K562 (cell line): Measurements from ENCODE around the gene EXOC4. TPM values are rescaled to one million over a fixed set of nuclear protein-coding genes. Genes with fewer than 3 reads are reported as not detected.

ENCODE experiments used
- ELF4 ChIP-seq: fragments of 450-650 bp; formaldehyde crosslinking; IDR thresholded peaks from 2 replicates; pipeline ENCODE4 v1.4.0; 2022; ENCODE audit warnings: missing genetic modification characterization
- FOS ChIP-seq: IDR thresholded peaks from 3 replicates; pipeline ENCODE4 v1.6.1; 2011; ENCODE audit not compliant: insufficient read length; ENCODE audit errors: extremely low read depth
- FOXP1 ChIP-seq: sonication (generic); formaldehyde crosslinking; IDR thresholded peaks from 2 replicates; pipeline ENCODE4 v1.8.0; 2022; ENCODE audit warnings: mild to moderate bottlenecking, missing genetic modification reagents
- GTF2A2 ChIP-seq: IDR thresholded peaks from 2 replicates; pipeline ENCODE4 v1.6.1; 2016; ENCODE audit warnings: mild to moderate bottlenecking, missing genetic modification characterization, missing compliant biosample characterization
- HDAC1 ChIP-seq, 2 experiments: fragments of 450-650 bp; IDR thresholded peaks; 2 replicates each; pipeline ENCODE4 v1.6.1; 2016 to 2017; ENCODE audit warnings: inconsistent platforms in 1 of 2, mild to moderate bottlenecking in 1 of 2, moderate library complexity in 1 of 2
- HSF4 ChIP-seq: fragments of 250-450 bp; sonication (Bioruptor Pico); IDR thresholded peaks from 2 replicates; pipeline ENCODE4 v2.1.2; 2022; ENCODE audit warnings: mild to moderate bottlenecking, moderate library complexity, borderline replicate concordance
- LARP7 ChIP-seq: fragments of 450-650 bp; IDR thresholded peaks from 2 replicates; pipeline ENCODE4 v1.6.1; 2016
- NR0B1 ChIP-seq: fragments of 450-650 bp; IDR thresholded peaks from one replicate; pipeline ENCODE4 v1.6.1; 2018; ENCODE audit warnings: mild to moderate bottlenecking, moderate library complexity; ENCODE audit not compliant: partially characterized antibody
- NR2F6 ChIP-seq: fragments of 450-650 bp; formaldehyde crosslinking; IDR thresholded peaks from 2 replicates; pipeline ENCODE4 v1.4.0; 2020; ENCODE audit warnings: mild to moderate bottlenecking
- NUFIP1 ChIP-seq: fragments of 450-650 bp; IDR thresholded peaks from 2 replicates; pipeline ENCODE4 v1.6.1; 2018; ENCODE audit not compliant: partially characterized antibody
- SAFB2 ChIP-seq: fragments of 200-400 bp; formaldehyde crosslinking; IDR thresholded peaks from 2 replicates; pipeline ENCODE4 v1.6.1; 2018; ENCODE audit warnings: borderline replicate concordance, low read length, low read depth, moderate library complexity; ENCODE audit not compliant: severe bottlenecking
- SETDB1 ChIP-seq: IDR thresholded peaks from one replicate; pipeline ENCODE4 v1.6.1; 2012; ENCODE audit warnings: low read length, control low read depth, inconsistent platforms
- SIN3B ChIP-seq: fragments of 450-650 bp; IDR thresholded peaks from 2 replicates; pipeline ENCODE4 v1.6.1; 2017; ENCODE audit warnings: low read depth, mild to moderate bottlenecking, moderate library complexity
- SMAD4 ChIP-seq: fragments of 250-450 bp; sonication (Bioruptor Pico); conservative IDR thresholded peaks from 2 replicates; pipeline ENCODE4 v1.8.0; 2021; ENCODE audit warnings: inconsistent platforms, mild to moderate bottlenecking, moderate library complexity
- SNAPC5 ChIP-seq: fragments of 250-450 bp; sonication (Bioruptor Pico); IDR thresholded peaks from 2 replicates; pipeline ENCODE4 v1.8.0; 2021; ENCODE audit warnings: moderate library complexity, mild to moderate bottlenecking, inconsistent platforms
- STAT5A ChIP-seq: IDR thresholded peaks from 2 replicates; pipeline ENCODE4 v1.6.1; 2012; ENCODE audit warnings: low read length, inconsistent platforms, borderline replicate concordance
- TBL1XR1 ChIP-seq, 2 experiments: IDR thresholded peaks; 2 replicates each; pipeline ENCODE4 v1.6.1; 2012; ENCODE audit warnings: improper control_type of control experiment in 2 of 2, low read length in 2 of 2, mild to moderate bottlenecking in 1 of 2
- TCF3 ChIP-seq: sonication (generic); formaldehyde crosslinking; IDR thresholded peaks from 2 replicates; pipeline ENCODE4 v1.4.0; 2020; ENCODE audit warnings: mild to moderate bottlenecking, missing genetic modification reagents
- XRCC4 ChIP-seq: IDR thresholded peaks from one replicate; pipeline ENCODE4 v1.6.1; 2011; ENCODE audit not compliant: insufficient read depth, insufficient read length; ENCODE audit errors: extremely low read depth
- ZKSCAN1 ChIP-seq: fragments of 150-350 bp; IDR thresholded peaks from 2 replicates; pipeline ENCODE4 v1.6.1; 2016; ENCODE audit warnings: low read depth, low read length
- ZKSCAN8 ChIP-seq: fragments of 200-800 bp; sonication (Bioruptor generic); IDR thresholded peaks from 2 replicates; pipeline ENCODE4 v1.6.1; 2016; ENCODE audit warnings: missing genetic modification characterization, missing compliant biosample characterization
- ZNF253 ChIP-seq: fragments of 250-450 bp; sonication (Bioruptor Pico); conservative IDR thresholded peaks from 2 replicates; pipeline ENCODE4 v1.6.1; 2021; ENCODE audit warnings: mild to moderate bottlenecking
- ZNF274 ChIP-seq: IDR thresholded peaks from 2 replicates; pipeline ENCODE4 v1.6.1; 2011; ENCODE audit warnings: low read depth, mild to moderate bottlenecking, low read length, moderate library complexity, borderline replicate concordance
- ZNF551 ChIP-seq: fragments of 250-450 bp; sonication (Bioruptor Pico); IDR thresholded peaks from 2 replicates; pipeline ENCODE4 v1.5.0; 2021; ENCODE audit warnings: mild to moderate bottlenecking, moderate library complexity
- ZNF79 ChIP-seq: fragments of 250-450 bp; sonication (Bioruptor Pico); IDR thresholded peaks from 2 replicates; pipeline ENCODE4 v1.4.0; 2020; ENCODE audit warnings: low read depth, mild to moderate bottlenecking, moderate library complexity
- polyA plus RNA-seq, 8 experiments: library from polyadenylated mRNA; depleted of rRNA in 4 of 8; stranded (reverse) in 5 of 8; unstranded in 3 of 8; fragments of >200 nt; fragmentation: Nextera tagmentation in 2 of 8; fragmentation: Illumina TruSeq in 1 of 8; extraction: Ambion mirVana in 2 of 8; extraction: Trizol in 1 of 8; gene quantifications; 2 replicates each; pipeline versions ENCODE4 v1.2.1 to v1.2.3, GENCODE V29; 2011 to 2014; ENCODE audit warnings: inconsistent platforms in 1 of 8, missing spikeins in 1 of 8
- total RNA-seq, 7 experiments: library from RNA; depleted of rRNA in 6 of 7; stranded (reverse); fragments of >200 nt in 6 of 7; fragmentation: Illumina TruSeq in 2 of 7; extraction: Trizol in 2 of 7; gene quantifications; 2 replicates each; pipeline versions ENCODE4 v1.2.1 to v1.2.3, GENCODE V29; 2011 to 2021; ENCODE audit warnings: low replicate concordance in 1 of 7
- TF ChIP-seq, protein P1 (sequence below): fragments of 450-650 bp; formaldehyde crosslinking; IDR thresholded peaks from 2 replicates; pipeline ENCODE4 v1.4.0; 2020; ENCODE audit warnings: mild to moderate bottlenecking, mixed read lengths
- TF ChIP-seq, protein P2 (sequence below): sonication (generic); formaldehyde crosslinking; IDR thresholded peaks from 2 replicates; pipeline ENCODE4 v1.8.1; 2022; ENCODE audit warnings: missing genetic modification reagents
- TF ChIP-seq, protein P3 (sequence below), 2 experiments: fragments of 250-450 bp in 1 of 2; fragments of 450-650 bp in 1 of 2; sonication (Bioruptor Pico) in 1 of 2; IDR thresholded peaks; 2 replicates each; pipeline versions ENCODE4 v1.6.1 to v1.8.0; 2016 to 2021; ENCODE audit warnings: mild to moderate bottlenecking in 2 of 2, moderate library complexity in 2 of 2, missing compliant biosample characterization in 1 of 2, missing genetic modification characterization in 1 of 2

EXOC4 gene
- total and polyA plus RNA-seq, 9 of the 15 experiments (the other 6 are each of a cell fraction or from before 2014, with no cell fraction given): 18.5 to 73.1 (median 46.6) TPM

- TF ChIP-seq, protein P1, sequence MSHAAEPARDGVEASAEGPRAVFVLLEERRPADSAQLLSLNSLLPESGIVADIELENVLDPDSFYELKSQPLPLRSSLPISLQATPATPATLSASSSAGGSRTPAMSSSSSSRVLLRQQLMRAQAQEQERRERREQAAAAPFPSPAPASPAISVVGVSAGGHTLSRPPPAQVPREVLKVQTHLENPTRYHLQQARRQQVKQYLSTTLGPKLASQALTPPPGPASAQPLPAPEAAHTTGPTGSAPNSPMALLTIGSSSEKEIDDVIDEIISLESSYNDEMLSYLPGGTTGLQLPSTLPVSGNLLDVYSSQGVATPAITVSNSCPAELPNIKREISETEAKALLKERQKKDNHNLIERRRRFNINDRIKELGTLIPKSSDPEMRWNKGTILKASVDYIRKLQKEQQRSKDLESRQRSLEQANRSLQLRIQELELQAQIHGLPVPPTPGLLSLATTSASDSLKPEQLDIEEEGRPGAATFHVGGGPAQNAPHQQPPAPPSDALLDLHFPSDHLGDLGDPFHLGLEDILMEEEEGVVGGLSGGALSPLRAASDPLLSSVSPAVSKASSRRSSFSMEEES: no peak
- no peak for TF ChIP-seq HSF4 (CRISPR knock-in tag)
- TF ChIP-seq STAT5A: no peak
- TF ChIP-seq LARP7: no peak
- no peak for TF ChIP-seq ZKSCAN1
- no peak for TF ChIP-seq HDAC1 (IDR thresholded peaks at IDR 0.05)
- TF ChIP-seq ZKSCAN8 (CRISPR knock-in tag): no peak
- TF ChIP-seq SETDB1: no peak
- no peak for TF ChIP-seq NUFIP1
- TF ChIP-seq TBL1XR1 (IDR thresholded peaks at IDR 0.05; ENCODE audit: low read length in 2 of 2): no peak
- TF ChIP-seq ZNF551: no peak
- no peak for TF ChIP-seq GTF2A2 (tag)
- no peak for TF ChIP-seq SAFB2
- TF ChIP-seq SMAD4 (CRISPR knock-in tag): no peak
- TF ChIP-seq SIN3B: no peak
- TF ChIP-seq ELF4: no peak
- no peak for TF ChIP-seq XRCC4
- no peak for TF ChIP-seq TCF3 (CRISPR knock-in tag)
- TF ChIP-seq ZNF274: no peak
- TF ChIP-seq FOXP1: no peak
- TF ChIP-seq, protein P2, sequence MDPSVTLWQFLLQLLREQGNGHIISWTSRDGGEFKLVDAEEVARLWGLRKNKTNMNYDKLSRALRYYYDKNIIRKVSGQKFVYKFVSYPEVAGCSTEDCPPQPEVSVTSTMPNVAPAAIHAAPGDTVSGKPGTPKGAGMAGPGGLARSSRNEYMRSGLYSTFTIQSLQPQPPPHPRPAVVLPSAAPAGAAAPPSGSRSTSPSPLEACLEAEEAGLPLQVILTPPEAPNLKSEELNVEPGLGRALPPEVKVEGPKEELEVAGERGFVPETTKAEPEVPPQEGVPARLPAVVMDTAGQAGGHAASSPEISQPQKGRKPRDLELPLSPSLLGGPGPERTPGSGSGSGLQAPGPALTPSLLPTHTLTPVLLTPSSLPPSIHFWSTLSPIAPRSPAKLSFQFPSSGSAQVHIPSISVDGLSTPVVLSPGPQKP (CRISPR knock-in tag): no peak
- no peak for TF ChIP-seq ZNF253 (CRISPR knock-in tag)
- no peak for TF ChIP-seq NR2F6 (CRISPR knock-in tag)
- TF ChIP-seq, protein P3, sequence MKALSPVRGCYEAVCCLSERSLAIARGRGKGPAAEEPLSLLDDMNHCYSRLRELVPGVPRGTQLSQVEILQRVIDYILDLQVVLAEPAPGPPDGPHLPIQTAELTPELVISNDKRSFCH (CRISPR knock-in tag; IDR thresholded peaks at IDR 0.05): no peak
- TF ChIP-seq, protein P3 (tag; IDR thresholded peaks at IDR 0.05): no peak
- no peak for TF ChIP-seq FOS
- TF ChIP-seq SNAPC5 (CRISPR knock-in tag): no peak
- no peak for TF ChIP-seq NR0B1
- no peak for TF ChIP-seq ZNF79 (CRISPR knock-in tag)
Observed at GRCh38 chr7:134044682-134045081, 791.8 kb downstream of the EXOC4 start (continued).
